PFSK-1 (cell line): ENCODE measurements around the gene MCCC2.

ENCODE experiments used
- FOXP2 ChIP-seq: optimal IDR thresholded peaks from 2 replicates; pipeline ENCODE3; 2011; ENCODE audit warnings: borderline replicate concordance, control low read depth, inconsistent platforms; ENCODE audit not compliant: insufficient read depth; ENCODE audit errors: extremely low read length, extremely low read depth
- POLR2AphosphoS5 ChIP-seq: IDR thresholded peaks from 2 replicates; pipeline ENCODE4 v1.6.1; 2012; ENCODE audit warnings: low read depth, mild to moderate bottlenecking, control low read depth, low read length, moderate library complexity
- REST ChIP-seq, 2 experiments: IDR thresholded peaks; 2 replicates each; pipeline versions ENCODE4 v1.6.1 to v1.8.0; 2011 to 2012; ENCODE audit warnings: low read depth in 2 of 2, low read length in 2 of 2, control low read depth in 1 of 2, inconsistent platforms in 1 of 2, mild to moderate bottlenecking in 1 of 2, moderate library complexity in 1 of 2; ENCODE audit not compliant: insufficient read depth in 1 of 2
- SIN3A ChIP-seq: IDR thresholded peaks from 2 replicates; pipeline ENCODE4 v1.6.1; 2012; ENCODE audit warnings: mild to moderate bottlenecking, low read length, moderate library complexity, borderline replicate concordance; ENCODE audit not compliant: insufficient read depth
- TAF1 ChIP-seq: IDR thresholded peaks from 2 replicates; pipeline ENCODE4 v1.6.1; 2012; ENCODE audit warnings: low read length, control low read depth, borderline replicate concordance; ENCODE audit not compliant: insufficient read depth

MCCC2 gene

GRCh38 chr5:71631070-71631469 is 43.9 kb downstream of the MCCC2 start:
- TF ChIP-seq REST (IDR thresholded peaks at IDR 0.05; ENCODE audit: insufficient read depth in 1 of 2, low read depth in 2 of 2, low read length in 2 of 2) (no peak), FOXP2 (no peak), SIN3A (no peak), POLR2AphosphoS5 (no peak), TAF1 (no peak)

- no peak for TF ChIP-seq POLR2AphosphoS5
- TF ChIP-seq REST (IDR thresholded peaks at IDR 0.05; ENCODE audit: insufficient read depth in 1 of 2, low read depth in 2 of 2, low read length in 2 of 2) = no peak
- TF ChIP-seq FOXP2 = no peak
- no peak for TF ChIP-seq SIN3A
- no peak for TF ChIP-seq TAF1
Observed at GRCh38 chr5:71632168-71632567, 45.0 kb downstream of the MCCC2 start.

GRCh38 chr5:71633255-71634155 is 46.4 kb downstream of the MCCC2 start:
- TF ChIP-seq SIN3A (no peak), POLR2AphosphoS5 (no peak), FOXP2 (no peak), TAF1 (no peak), REST (IDR thresholded peaks at IDR 0.05; ENCODE audit: insufficient read depth in 1 of 2, low read depth in 2 of 2, low read length in 2 of 2) (no peak)

- TF ChIP-seq SIN3A (no peak), REST (IDR thresholded peaks at IDR 0.05; ENCODE audit: insufficient read depth in 1 of 2, low read depth in 2 of 2, low read length in 2 of 2) (no peak), TAF1 (no peak), FOXP2 (no peak), POLR2AphosphoS5 (no peak)
Observed at GRCh38 chr5:71637133-71637532, 50.0 kb downstream of the MCCC2 start.
